Stomach (tissue), 9 donors: Measurements from ENCODE around the gene KCNG4. TPM values are rescaled to one million over a fixed set of nuclear protein-coding genes. Genes with fewer than 3 reads are reported as not detected.

ENCODE experiments used
- DNase-seq, 2 donors: peaks; one replicate each; pipeline versions ENCODE4 v3.0.0 to v3.0.0-alpha.2; 2013 to 2019
- H3K27ac ChIP-seq, 5 donors: fragments of 200-600 bp in 4 of 5; sonication (generic) in 4 of 5; one replicate each; pipeline ENCODE4 v1.5.1; 2013 to 2019; ENCODE audit warnings: mild to moderate bottlenecking in 1 of 5, moderate library complexity in 1 of 5
- H3K27me3 ChIP-seq, 3 donors: fragments of 200-600 bp; sonication (generic); one replicate each; pipeline ENCODE4 v1.5.1; 2017 to 2019; ENCODE audit warnings: mixed run types in 1 of 3
- H3K36me3 ChIP-seq, 4 donors: fragments of 200-600 bp; sonication (generic); 1 replicate in 3 of 4; 2 replicates in 1 of 4; pipeline ENCODE4 v1.5.1; 2016 to 2019
- H3K4me1 ChIP-seq, 4 donors: fragments of 200-600 bp; sonication (generic); one replicate each; pipeline ENCODE4 v1.5.1; 2016 to 2019
- H3K4me3 ChIP-seq, 4 donors: fragments of 200-600 bp; sonication (generic) in 3 of 4; one replicate each; pipeline ENCODE4 v1.5.1; 2016 to 2019; ENCODE audit warnings: mild to moderate bottlenecking in 1 of 4
- H3K9me3 ChIP-seq, 4 donors: fragments of 200-600 bp; sonication (generic); one replicate each; pipeline ENCODE4 v1.5.1; 2016 to 2019
- EP300 ChIP-seq: sonication (generic); formaldehyde crosslinking; IDR thresholded peaks from one replicate; pipeline ENCODE4 v1.6.1; 2017; ENCODE audit warnings: antibody characterized with exemption
- POLR2A ChIP-seq, 4 donors: fragments of 450-650 bp; IDR thresholded peaks; one replicate each; pipeline ENCODE4 v1.6.1; 2016; ENCODE audit warnings: antibody characterized with exemption in 4 of 4, control low read depth in 2 of 4, mild to moderate bottlenecking in 1 of 4, moderate library complexity in 1 of 4
- POLR2AphosphoS5 ChIP-seq, 3 donors: sonication (generic); formaldehyde crosslinking; IDR thresholded peaks; one replicate each; pipeline ENCODE4 v1.6.1; 2016; ENCODE audit warnings: antibody characterized with exemption in 3 of 3
- WGBS, 5 donors: extraction: QIAGEN DNeasy Blood & Tissue Kit in 3 of 5; methylation state at CpG; one replicate each; pipeline versions ENCODE4 v1.1.5 to v1.1.7; 2013 to 2018; 5-methylcytosine and 5-hydroxymethylcytosine counted together
- intact Hi-C: fragments of 100-400 bp; cut with DNase I; formaldehyde crosslinking; loops from one replicate; pipeline ENCODE4 v1.15.1; 2023; ENCODE audit warnings: low total_unique reads
- polyA plus RNA-seq, 3 donors: library from polyadenylated mRNA; stranded (reverse); fragments of 200-250 nt; gene quantifications; one replicate each; pipeline ENCODE4 v1.2.3, GENCODE V29; 2013
- total RNA-seq, 5 donors: library from RNA; depleted of rRNA; stranded (reverse); fragments of >200 nt; gene quantifications; one replicate each; pipeline versions ENCODE4 v1.1.0 to v1.2.3, GENCODE V29; 2014 to 2016
- TF ChIP-seq, protein P1 (sequence below), 7 experiments: fragments of 450-650 bp in 4 of 7; fragments of 200-600 bp in 3 of 7; sonication (generic) in 3 of 7; IDR thresholded peaks; one replicate each; pipeline ENCODE4 v1.5.1; 2016 to 2019; ENCODE audit warnings: antibody characterized with exemption in 7 of 7, control low read depth in 2 of 7, mild to moderate bottlenecking in 1 of 7
- donor health status: healthy with polysubstance abuse.
- donor health status: Bipolar disorder and iron deficiency.
- donor health status: healthy.

KCNG4 gene
- total and polyA plus RNA-seq, 8 donors: not detected

DNA sequence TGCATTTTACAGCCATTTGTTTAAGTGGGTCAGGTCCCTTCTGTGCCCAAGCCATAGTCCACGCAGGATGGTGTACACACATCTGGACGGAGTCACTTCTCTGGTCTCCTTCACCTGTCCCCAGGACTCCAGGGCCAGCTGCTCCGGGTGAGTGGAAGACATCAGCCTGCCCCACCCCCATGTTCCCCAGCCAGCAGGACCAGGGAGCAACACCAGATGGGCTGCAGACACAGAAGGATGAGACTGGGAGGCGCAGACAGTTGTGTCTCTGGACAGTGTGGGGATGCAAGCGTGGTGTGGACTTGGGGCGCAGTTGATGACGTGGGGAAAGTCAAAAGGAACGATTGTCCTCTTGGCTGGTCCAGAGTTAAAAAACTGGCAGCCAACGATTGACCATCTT, 30.3 kb upstream of the KCNG4 start:
- 82 to 93% (median 87%) methylated on average over 9 of the region's 9 CpGs for WGBS, 5 donors

DNA sequence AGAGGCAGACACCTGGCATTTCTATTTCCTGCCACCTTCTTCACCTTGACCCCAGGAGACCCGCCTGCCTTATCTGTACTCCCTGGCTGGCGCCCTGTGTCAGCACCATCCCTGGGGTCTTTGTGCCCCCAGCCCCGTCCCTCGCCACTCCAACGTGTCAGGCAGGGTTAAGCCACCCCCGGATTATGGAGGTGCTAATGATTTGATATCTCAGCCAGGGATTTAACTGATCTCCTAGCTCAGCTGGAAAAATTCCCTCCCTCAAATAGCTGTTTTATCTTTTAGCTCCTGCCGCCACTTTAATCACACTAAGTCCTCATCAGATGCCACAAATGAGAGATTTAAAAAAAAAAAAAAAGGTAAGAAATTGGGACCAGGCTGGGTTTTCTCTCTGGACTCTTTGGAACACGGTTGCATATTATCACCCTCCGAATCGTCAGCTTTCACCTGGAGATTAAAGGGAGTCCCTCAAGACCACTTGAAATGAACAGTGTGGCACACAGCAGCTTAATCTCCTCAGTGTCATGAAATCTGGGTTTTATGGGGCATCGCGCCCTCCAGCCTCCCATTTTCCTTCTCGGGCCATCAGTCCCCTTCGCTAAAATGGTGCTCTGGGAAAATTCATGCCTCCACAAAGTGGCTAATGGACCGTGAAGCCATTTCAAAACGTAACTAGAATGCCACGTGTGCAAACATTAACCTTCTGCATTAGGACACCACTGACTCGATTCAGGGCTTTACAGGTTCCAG, 28.7 kb upstream of the KCNG4 start:
- no peak overlapping the region for H3K27ac ChIP-seq
- TF ChIP-seq, protein P1, sequence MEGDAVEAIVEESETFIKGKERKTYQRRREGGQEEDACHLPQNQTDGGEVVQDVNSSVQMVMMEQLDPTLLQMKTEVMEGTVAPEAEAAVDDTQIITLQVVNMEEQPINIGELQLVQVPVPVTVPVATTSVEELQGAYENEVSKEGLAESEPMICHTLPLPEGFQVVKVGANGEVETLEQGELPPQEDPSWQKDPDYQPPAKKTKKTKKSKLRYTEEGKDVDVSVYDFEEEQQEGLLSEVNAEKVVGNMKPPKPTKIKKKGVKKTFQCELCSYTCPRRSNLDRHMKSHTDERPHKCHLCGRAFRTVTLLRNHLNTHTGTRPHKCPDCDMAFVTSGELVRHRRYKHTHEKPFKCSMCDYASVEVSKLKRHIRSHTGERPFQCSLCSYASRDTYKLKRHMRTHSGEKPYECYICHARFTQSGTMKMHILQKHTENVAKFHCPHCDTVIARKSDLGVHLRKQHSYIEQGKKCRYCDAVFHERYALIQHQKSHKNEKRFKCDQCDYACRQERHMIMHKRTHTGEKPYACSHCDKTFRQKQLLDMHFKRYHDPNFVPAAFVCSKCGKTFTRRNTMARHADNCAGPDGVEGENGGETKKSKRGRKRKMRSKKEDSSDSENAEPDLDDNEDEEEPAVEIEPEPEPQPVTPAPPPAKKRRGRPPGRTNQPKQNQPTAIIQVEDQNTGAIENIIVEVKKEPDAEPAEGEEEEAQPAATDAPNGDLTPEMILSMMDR (IDR thresholded peaks at IDR 0.05): no peak
- no peak for TF ChIP-seq POLR2AphosphoS5 (IDR thresholded peaks at IDR 0.05)
- no peak for TF ChIP-seq POLR2A (IDR thresholded peaks at IDR 0.05)
- no peak for TF ChIP-seq EP300

More for the DNA sequence above, 30.3 kb upstream of the KCNG4 start:
- Histone ChIP-seq H3K36me3 (no peaks in the 10 kb centered on the region), H3K9me3 (no peaks in the 10 kb centered on the region), H3K4me3 (no peak overlapping the region), H3K27ac (no peak overlapping the region), H3K27me3 (peaks cover 0 to 3% (median 0%) of the 10 kb centered on the region in 3 donors), H3K4me1 (no peaks in the 10 kb centered on the region)
- no peak for DNase-seq
- TF ChIP-seq, protein P1 (IDR thresholded peaks at IDR 0.05): no peak
- no peak for TF ChIP-seq POLR2AphosphoS5 (IDR thresholded peaks at IDR 0.05)
- no peak for TF ChIP-seq POLR2A (IDR thresholded peaks at IDR 0.05)
- no peak for TF ChIP-seq EP300
- intact Hi-C loops: no loop called here

DNA sequence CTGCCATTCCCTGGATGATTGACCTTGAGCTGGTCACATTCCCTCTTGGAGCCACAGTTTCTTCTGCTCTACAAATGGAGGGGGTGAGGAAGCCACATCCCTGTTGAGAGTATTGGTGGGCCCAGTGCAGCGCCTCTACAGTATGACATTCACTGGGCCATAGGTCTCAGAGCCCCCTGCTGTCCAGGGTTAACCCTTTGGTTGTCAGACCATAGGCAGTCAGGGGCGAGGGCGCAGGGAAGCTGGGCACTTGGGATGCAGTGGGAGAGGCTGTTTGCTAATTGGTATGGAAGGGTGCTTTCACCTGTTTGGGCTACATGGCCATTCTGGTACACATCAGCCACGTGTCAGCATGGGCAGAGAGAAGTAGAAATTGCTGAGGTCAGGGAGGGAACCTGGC, 27.6 kb upstream of the KCNG4 start:
- WGBS, 5 donors: 71 to 81% (median 75%) methylated on average over 4 of the region's 4 CpGs
- Histone ChIP-seq H3K9me3 (no peaks in the 10 kb centered on the region), H3K27ac (no peak overlapping the region), H3K36me3 (no peaks in the 10 kb centered on the region), H3K4me1 (no peaks in the 10 kb centered on the region), H3K4me3 (no peak overlapping the region), H3K27me3 (peaks cover 0 to 3% (median 0%) of the 10 kb centered on the region in 3 donors)
- no peak for TF ChIP-seq POLR2A (IDR thresholded peaks at IDR 0.05)
- no peak for TF ChIP-seq EP300
- TF ChIP-seq, protein P1 (IDR thresholded peaks at IDR 0.05): no peak
- no peak for TF ChIP-seq POLR2AphosphoS5 (IDR thresholded peaks at IDR 0.05)
- intact Hi-C loops: no loop called here
- no peak for DNase-seq

More for the DNA sequence above, 28.7 kb upstream of the KCNG4 start:
- Histone ChIP-seq H3K4me3 (no peak overlapping the region), H3K4me1 (no peaks in the 10 kb centered on the region), H3K9me3 (no peaks in the 10 kb centered on the region), H3K36me3 (no peaks in the 10 kb centered on the region), H3K27me3 (peaks cover 0 to 3% (median 0%) of the 10 kb centered on the region in 3 donors)
- WGBS, 5 donors: 45 to 59% (median 49%) methylated on average over 18 of the region's 18 CpGs
- intact Hi-C loops: no loop called here
- no peak for DNase-seq

DNA sequence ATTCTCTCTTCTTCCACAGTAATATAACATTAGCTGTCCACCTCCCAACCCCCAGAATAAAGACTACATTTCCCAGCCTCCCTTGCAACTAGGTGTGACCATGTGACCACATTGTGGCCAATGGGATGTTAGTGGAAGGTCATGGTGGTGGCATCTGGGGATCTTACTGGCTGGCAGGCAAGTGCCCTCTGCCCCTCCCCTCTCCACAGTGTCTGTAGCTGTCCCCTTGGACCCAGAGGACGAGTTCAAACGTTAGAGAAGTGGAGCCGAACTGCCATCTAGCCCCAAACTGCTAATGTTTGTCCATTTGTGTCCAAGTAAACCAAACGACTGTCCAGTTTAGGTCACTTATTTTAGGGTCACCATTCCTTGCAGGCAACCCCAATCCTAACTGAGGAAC, 26.6 kb upstream of the KCNG4 start:
- 25 to 49% (median 35%) methylated on average over 4 of the region's 4 CpGs; no CpG with 5 or more reads in 1 of the 5 donors for WGBS, 5 donors
- intact Hi-C loops: no loop called here
- Histone ChIP-seq H3K9me3 (no peaks in the 10 kb centered on the region), H3K4me3 (no peak overlapping the region), H3K4me1 (no peaks in the 10 kb centered on the region), H3K27me3 (peaks cover 0 to 3% (median 0%) of the 10 kb centered on the region in 3 donors), H3K27ac (no peak overlapping the region), H3K36me3 (no peaks in the 10 kb centered on the region)
- TF ChIP-seq EP300 (no peak), POLR2AphosphoS5 (IDR thresholded peaks at IDR 0.05) (no peak), POLR2A (IDR thresholded peaks at IDR 0.05) (no peak)
- TF ChIP-seq, protein P1 (IDR thresholded peaks at IDR 0.05): no peak
- DNase-seq: peak in 1 of 2 donors; percentile 74
